Chondrocyte (in vitro differentiated cells): ENCODE measurements around the gene ZNF750. TPM values are rescaled to one million over a fixed set of nuclear protein-coding genes. Genes with fewer than 3 reads are reported as not detected.

Experiments used
- DNase-seq: peaks from one replicate; pipeline ENCODE4 v3.0.0; 2021; ENCODE audit warnings: mixed read lengths, low spot score
- H3K27ac Mint-ChIP-seq: one replicate; pipeline ENCODE4 v1.8.0; 2021; ENCODE audit warnings: mild to moderate bottlenecking, moderate library complexity, mixed read lengths; ENCODE audit not compliant: unreplicated experiment
- H3K27me3 Mint-ChIP-seq: 2 replicates; pipeline ENCODE4 v1.8.0; 2021; ENCODE audit warnings: low read depth, mixed read lengths
- H3K36me3 Mint-ChIP-seq: 2 replicates; pipeline ENCODE4 v1.8.0; 2021; ENCODE audit warnings: low read depth, mixed read lengths
- H3K4me1 Mint-ChIP-seq: 2 replicates; pipeline ENCODE4 v1.8.0; 2021; ENCODE audit warnings: low read depth, mild to moderate bottlenecking, mixed read lengths
- H3K4me3 Mint-ChIP-seq: one replicate; pipeline ENCODE4 v1.8.0; 2021; ENCODE audit warnings: mild to moderate bottlenecking, moderate library complexity, mixed read lengths; ENCODE audit not compliant: unreplicated experiment
- H3K9me3 Mint-ChIP-seq: 2 replicates; pipeline ENCODE4 v1.8.0; 2021; ENCODE audit warnings: low read depth, mixed read lengths
- total RNA-seq: library from RNA; stranded (reverse); gene quantifications from 3 replicates; pipeline ENCODE4 v1.2.1, GENCODE V29; 2021
- TF ChIP-seq, protein P1 (sequence below): fragments of 200-600 bp; sonication (generic); IDR thresholded peaks from 2 replicates; pipeline ENCODE4 v1.5.0; 2021; ENCODE audit warnings: antibody characterized with exemption, mild to moderate bottlenecking, moderate library complexity

The ZNF750 gene
- total RNA-seq, 1 donor from 2014 or later = not detected

GRCh38 chr17:82845163-82845807 lies 5.5 kb upstream of the ZNF750 start:
- Mint-ChIP-seq H3K4me3 (peak overlapping the region; percentile 74), H3K9me3 (no peaks in the 10 kb centered on the region), H3K27ac (peak overlapping the region; percentile 49), H3K4me1 (peaks cover 3% of the 10 kb centered on the region), H3K27me3 (no peaks in the 10 kb centered on the region), H3K36me3 (peaks cover 9% of the 10 kb centered on the region)
- DNase-seq = peak; percentile 84
- TF ChIP-seq, protein P1, sequence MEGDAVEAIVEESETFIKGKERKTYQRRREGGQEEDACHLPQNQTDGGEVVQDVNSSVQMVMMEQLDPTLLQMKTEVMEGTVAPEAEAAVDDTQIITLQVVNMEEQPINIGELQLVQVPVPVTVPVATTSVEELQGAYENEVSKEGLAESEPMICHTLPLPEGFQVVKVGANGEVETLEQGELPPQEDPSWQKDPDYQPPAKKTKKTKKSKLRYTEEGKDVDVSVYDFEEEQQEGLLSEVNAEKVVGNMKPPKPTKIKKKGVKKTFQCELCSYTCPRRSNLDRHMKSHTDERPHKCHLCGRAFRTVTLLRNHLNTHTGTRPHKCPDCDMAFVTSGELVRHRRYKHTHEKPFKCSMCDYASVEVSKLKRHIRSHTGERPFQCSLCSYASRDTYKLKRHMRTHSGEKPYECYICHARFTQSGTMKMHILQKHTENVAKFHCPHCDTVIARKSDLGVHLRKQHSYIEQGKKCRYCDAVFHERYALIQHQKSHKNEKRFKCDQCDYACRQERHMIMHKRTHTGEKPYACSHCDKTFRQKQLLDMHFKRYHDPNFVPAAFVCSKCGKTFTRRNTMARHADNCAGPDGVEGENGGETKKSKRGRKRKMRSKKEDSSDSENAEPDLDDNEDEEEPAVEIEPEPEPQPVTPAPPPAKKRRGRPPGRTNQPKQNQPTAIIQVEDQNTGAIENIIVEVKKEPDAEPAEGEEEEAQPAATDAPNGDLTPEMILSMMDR = no peak

DNA sequence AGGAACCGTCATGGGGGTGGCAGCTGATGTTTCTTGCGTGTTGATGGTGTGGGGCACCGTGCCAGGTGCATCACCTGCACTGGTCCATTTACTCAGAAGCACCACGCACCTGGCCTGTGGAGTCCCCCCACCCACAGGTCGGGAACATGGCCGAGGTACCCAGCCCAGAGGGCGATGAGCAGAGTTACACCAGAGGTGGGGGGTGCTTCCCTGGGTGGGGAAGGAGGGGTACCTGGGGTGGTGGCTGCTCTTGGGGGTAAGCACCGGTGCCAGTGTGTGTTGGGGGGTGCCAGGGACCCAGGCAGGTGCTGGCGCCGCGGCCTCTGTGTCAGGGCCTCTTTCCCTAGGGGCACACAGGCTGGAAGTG lies 5.0 kb upstream of the ZNF750 start:
- Mint-ChIP-seq H3K4me3 (peak overlapping the region; percentile 74), H3K36me3 (peaks cover 9% of the 10 kb centered on the region), H3K27me3 (no peaks in the 10 kb centered on the region), H3K4me1 (peaks cover 3% of the 10 kb centered on the region), H3K27ac (no peak overlapping the region), H3K9me3 (no peaks in the 10 kb centered on the region)
- TF ChIP-seq, protein P1 = no peak
- DNase-seq = peak; percentile 56

DNA sequence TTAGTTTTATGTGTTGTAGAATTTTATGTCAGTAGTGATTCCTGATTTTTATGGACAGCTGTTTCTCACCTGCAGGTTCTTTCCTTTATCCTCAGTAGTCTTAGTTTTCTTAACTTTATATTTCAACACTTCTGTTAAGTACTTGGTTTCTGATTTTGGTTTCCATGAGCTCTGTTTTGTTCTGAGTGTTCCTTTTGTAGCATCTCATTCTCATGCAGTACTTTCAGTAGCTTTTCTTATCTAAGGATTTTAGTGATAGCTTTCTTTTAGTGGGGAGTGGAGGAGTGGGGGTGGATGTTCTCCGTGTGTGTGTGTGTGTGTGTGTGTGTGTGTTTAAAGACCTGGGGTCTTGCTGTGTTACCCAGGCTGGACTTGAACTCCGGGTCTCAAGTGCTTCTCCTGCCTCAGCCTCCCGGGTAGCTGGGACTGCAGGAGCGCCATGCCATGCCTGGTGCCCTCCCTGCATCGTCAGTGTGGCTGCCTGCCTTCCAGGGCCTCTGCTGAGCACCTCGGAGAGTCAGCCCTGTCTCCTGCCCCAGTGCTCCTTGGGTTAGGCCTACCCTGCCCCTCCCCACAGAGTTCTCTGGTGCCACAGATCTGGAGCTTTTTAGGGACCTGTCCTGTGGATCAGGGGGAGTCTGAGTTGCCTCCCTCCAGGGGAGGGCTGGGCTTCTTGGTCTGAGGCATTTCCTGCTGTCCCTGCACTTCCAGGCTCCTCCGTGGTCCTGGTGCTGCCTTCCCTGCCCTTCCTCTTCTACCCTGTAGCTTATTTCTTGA lies 4.3 kb upstream of the ZNF750 start:
- Mint-ChIP-seq H3K27me3 (no peaks in the 10 kb centered on the region), H3K9me3 (no peaks in the 10 kb centered on the region), H3K27ac (no peak overlapping the region), H3K4me3 (no peak overlapping the region), H3K4me1 (peaks cover 3% of the 10 kb centered on the region), H3K36me3 (peaks cover 5% of the 10 kb centered on the region)
- TF ChIP-seq, protein P1 = no peak
- DNase-seq = peak; percentile 68

DNA sequence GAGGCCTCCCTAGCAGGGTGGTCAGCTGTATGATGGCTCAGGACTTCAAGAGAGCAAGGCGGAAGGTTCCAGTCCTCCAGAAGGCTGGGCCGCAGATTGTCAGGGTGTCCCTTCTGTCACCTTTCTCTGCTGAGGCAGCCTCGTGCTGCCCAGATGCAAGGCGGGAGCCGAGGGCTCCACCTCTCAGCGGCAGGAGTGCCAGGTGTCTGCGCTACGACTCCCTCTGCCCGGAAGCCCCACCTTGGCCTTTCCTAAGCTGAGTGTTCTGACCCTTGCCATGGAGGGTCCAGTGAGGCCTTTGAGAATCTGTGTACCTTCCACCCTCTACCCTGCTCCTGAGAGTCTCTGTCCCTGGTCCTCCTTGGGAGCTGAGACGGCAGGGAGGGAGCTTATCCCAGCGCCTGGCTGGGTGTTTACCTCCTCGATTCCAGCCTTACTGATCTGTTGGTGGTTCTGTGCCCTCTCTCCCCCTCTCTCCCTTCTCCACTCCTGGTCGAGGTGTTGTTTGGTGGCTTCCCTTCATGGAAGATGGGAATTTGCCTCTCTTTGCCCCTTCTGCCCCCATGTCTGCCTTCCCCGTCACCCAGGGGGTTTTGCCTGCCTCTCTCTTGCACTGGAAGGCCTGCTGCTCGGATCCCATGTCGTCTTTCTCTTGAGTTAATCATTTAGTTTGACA lies 2.2 kb upstream of the ZNF750 start:
- Mint-ChIP-seq H3K4me1 (peaks cover 3% of the 10 kb centered on the region), H3K27me3 (no peaks in the 10 kb centered on the region), H3K9me3 (no peaks in the 10 kb centered on the region), H3K27ac (no peak overlapping the region), H3K36me3 (peaks cover 4% of the 10 kb centered on the region), H3K4me3 (no peak overlapping the region)
- TF ChIP-seq, protein P1 = no peak
- peak; percentile 71 for DNase-seq

DNA sequence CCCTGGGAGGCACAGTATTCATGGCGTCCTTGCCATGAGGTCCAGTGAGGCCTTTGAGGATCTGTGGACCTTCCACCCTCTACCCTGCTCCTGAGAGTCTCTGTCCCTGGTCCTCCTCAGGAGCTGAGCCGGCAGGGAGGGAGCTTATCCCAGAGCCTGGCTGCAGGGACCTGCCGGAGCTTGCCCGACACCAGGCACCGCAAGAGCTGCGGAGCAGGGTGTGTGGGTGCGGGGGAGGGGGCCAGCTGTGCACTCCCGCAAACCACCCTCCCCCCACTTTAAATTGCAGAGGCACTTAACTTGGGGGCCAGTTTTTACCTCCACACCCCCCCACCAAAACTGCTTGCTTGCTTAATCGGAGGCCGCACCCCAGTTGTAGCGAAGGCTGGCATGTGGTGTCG lies 609 bp upstream of the ZNF750 start:
- Mint-ChIP-seq H3K4me3 (no peak overlapping the region), H3K27ac (no peak overlapping the region), H3K36me3 (peaks cover 4% of the 10 kb centered on the region), H3K27me3 (no peaks in the 10 kb centered on the region), H3K4me1 (no peaks in the 10 kb centered on the region), H3K9me3 (no peaks in the 10 kb centered on the region)
- DNase-seq = peak; percentile 60
- TF ChIP-seq, protein P1 = no peak
